GM12878 (cell line): ENCODE data around the gene IL4. TPM values are rescaled to one million over a fixed set of nuclear protein-coding genes. Genes with fewer than 3 reads are reported as not detected.

ENCODE experiments used
- ATF2 ChIP-seq: IDR thresholded peaks from 2 replicates; pipeline ENCODE4 v1.6.1; 2012; ENCODE audit warnings: low read length, inconsistent platforms
- CHD4 ChIP-seq: fragments of 200-600 bp; sonication (generic); IDR thresholded peaks from 2 replicates; pipeline ENCODE4 v1.6.1; 2016; ENCODE audit warnings: mild to moderate bottlenecking
- E2F8 ChIP-seq: fragments of 450-650 bp; IDR thresholded peaks from 2 replicates; pipeline ENCODE4 v1.6.1; 2018; ENCODE audit warnings: mild to moderate bottlenecking, low read depth, moderate library complexity; ENCODE audit not compliant: partially characterized antibody
- JUND ChIP-seq: IDR thresholded peaks from 2 replicates; pipeline ENCODE4 v1.6.1; 2012; ENCODE audit warnings: low read depth, mild to moderate bottlenecking, low read length, improper control_type of control experiment, moderate library complexity
- KAT2A ChIP-seq: conservative IDR thresholded peaks from 2 replicates; pipeline ENCODE4 v1.6.1; 2011; ENCODE audit warnings: low read depth, low read length; ENCODE audit not compliant: control insufficient read depth
- MYB ChIP-seq: fragments of 150-350 bp; IDR thresholded peaks from 2 replicates; pipeline ENCODE4 v1.6.1; 2014; ENCODE audit warnings: mild to moderate bottlenecking, low read depth, low read length, borderline replicate concordance
- NBN ChIP-seq: fragments of 450-650 bp; IDR thresholded peaks from 2 replicates; pipeline ENCODE4 v1.6.1; 2016
- NFYA ChIP-seq: IDR thresholded peaks from 2 replicates; pipeline ENCODE4 v1.6.1; 2011; ENCODE audit warnings: low read depth, mild to moderate bottlenecking, low read length, improper control_type of control experiment, borderline replicate concordance
- NKRF ChIP-seq: fragments of 450-650 bp; conservative IDR thresholded peaks from 2 replicates; pipeline ENCODE4 v1.6.1; 2017; ENCODE audit warnings: mild to moderate bottlenecking, moderate library complexity
- PKNOX1 ChIP-seq: fragments of 450-650 bp; IDR thresholded peaks from 2 replicates; pipeline ENCODE4 v1.6.1; 2016; ENCODE audit warnings: mild to moderate bottlenecking
- RAD21 ChIP-seq: IDR thresholded peaks from 2 replicates; pipeline ENCODE4 v1.6.1; 2011; ENCODE audit warnings: mild to moderate bottlenecking, low read depth, low read length, moderate library complexity; ENCODE audit not compliant: insufficient read depth
- SRF ChIP-seq, 2 experiments: IDR thresholded peaks; 2 replicates each; pipeline ENCODE4 v1.6.1; 2011; ENCODE audit warnings: low read depth in 2 of 2, low read length in 2 of 2, mild to moderate bottlenecking in 1 of 2, moderate library complexity in 1 of 2
- SUPT20H ChIP-seq: IDR thresholded peaks from 2 replicates; pipeline ENCODE4 v1.6.1; 2011; ENCODE audit warnings: low read depth, mild to moderate bottlenecking, low read length, moderate library complexity, borderline replicate concordance; ENCODE audit not compliant: control insufficient read depth
- TARDBP ChIP-seq: IDR thresholded peaks from 2 replicates; pipeline ENCODE4 v1.6.1; 2016; ENCODE audit warnings: borderline replicate concordance
- TCF3 ChIP-seq: IDR thresholded peaks from 2 replicates; pipeline ENCODE4 v1.6.1; 2012; ENCODE audit warnings: low read depth, mild to moderate bottlenecking, low read length, borderline replicate concordance; ENCODE audit not compliant: insufficient read depth
- ZBTB11 ChIP-seq: fragments of 450-650 bp; formaldehyde crosslinking; IDR thresholded peaks from 2 replicates; pipeline ENCODE4 v1.5.0; 2022; ENCODE audit warnings: mild to moderate bottlenecking, missing genetic modification characterization
- polyA plus RNA-seq, 11 experiments: library from polyadenylated mRNA; depleted of rRNA in 4 of 11; unstranded in 6 of 11; stranded (reverse) in 5 of 11; fragments of >200 nt; fragmentation: Nextera tagmentation in 4 of 11; fragmentation: Illumina TruSeq in 1 of 11; extraction: Ambion mirVana in 4 of 11; extraction: Trizol in 1 of 11; gene quantifications; 1 replicate in 1 of 11; 2 replicates in 10 of 11; pipeline versions ENCODE4 v1.2.1 to v1.2.3, GENCODE V29; 2011 to 2016; ENCODE audit warnings: inconsistent platforms in 2 of 11, missing spikeins in 2 of 11, low read depth in 1 of 11
- total RNA-seq, 4 experiments: library from RNA; depleted of rRNA in 3 of 4; stranded (reverse); fragments of >200 nt in 3 of 4; fragmentation: Illumina TruSeq in 1 of 4; extraction: Trizol in 1 of 4; gene quantifications; 2 replicates each; pipeline versions ENCODE4 v1.2.1 to v1.2.3, GENCODE V29; 2013 to 2021

Gene IL4
- total and polyA plus RNA-seq, 10 of the 15 experiments (the other 5 are each of a cell fraction or from before 2014, with no cell fraction given) = 0.20 to 0.80 (median 0.50) TPM; not detected in 7

- TF ChIP-seq SRF (IDR thresholded peaks at IDR 0.05; ENCODE audit: low read depth in 2 of 2, low read length in 2 of 2) (no peak), CHD4 (no peak), KAT2A (no peak), ATF2 (peak; percentile 79; the same call in 1 of the 2 replicates), NKRF (no peak; the same call in 1 of the 2 replicates), E2F8 (no peak), RAD21 (no peak), NFYA (no peak), SUPT20H (no peak), MYB (no peak), PKNOX1 (peak; percentile 69; the same call in 1 of the 2 replicates), TARDBP (no peak), TCF3 (0 out of 2 replicates have a peak, but pooled peaks have one; percentile 8), ZBTB11 (CRISPR knock-in tag) (no peak), NBN (no peak; the same call in 1 of the 2 replicates), JUND (no peak)
Measured at GRCh38 chr5:132674671-132675506, 1.1 kb downstream of the IL4 start (continued).
